ENCODE measurements around the gene DUOX2. TPM values are rescaled to one million over a fixed set of nuclear protein-coding genes. Genes with fewer than 3 reads are reported as not detected.
"Not testable (repeated sequence)": the region's sequence is repeated elsewhere in the genome, so short reads cannot be mapped to it uniquely, and the experiment has no call there.

The DUOX2 gene
- total RNA-seq, 2 donors from 2014 or later = 0.42 TPM; not detected in 1

DNA sequence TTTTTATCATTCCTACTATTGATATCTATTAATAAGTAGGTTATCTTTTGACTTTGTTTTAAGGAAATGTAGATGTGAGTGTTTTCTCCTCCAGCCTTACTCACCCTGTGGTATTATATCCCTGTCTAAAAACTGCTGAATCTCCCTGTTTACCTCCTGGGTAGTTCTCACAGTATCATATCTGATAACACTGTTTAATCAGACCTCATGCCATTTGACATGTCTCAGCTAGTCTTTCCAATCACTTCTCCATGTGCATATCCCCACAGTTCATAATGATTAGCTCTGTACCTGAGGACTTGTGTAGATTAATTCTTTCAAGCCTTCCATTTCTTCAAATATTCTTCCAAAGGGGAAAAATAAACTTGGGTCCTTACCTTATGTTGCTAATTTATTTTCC, 30.7 kb downstream of the DUOX2 start:
- no peak for ATAC-seq (ENCODE audit: insufficient number of reproducible peaks, low FRiP score, low read depth)
- TF ChIP-seq, protein P1, sequence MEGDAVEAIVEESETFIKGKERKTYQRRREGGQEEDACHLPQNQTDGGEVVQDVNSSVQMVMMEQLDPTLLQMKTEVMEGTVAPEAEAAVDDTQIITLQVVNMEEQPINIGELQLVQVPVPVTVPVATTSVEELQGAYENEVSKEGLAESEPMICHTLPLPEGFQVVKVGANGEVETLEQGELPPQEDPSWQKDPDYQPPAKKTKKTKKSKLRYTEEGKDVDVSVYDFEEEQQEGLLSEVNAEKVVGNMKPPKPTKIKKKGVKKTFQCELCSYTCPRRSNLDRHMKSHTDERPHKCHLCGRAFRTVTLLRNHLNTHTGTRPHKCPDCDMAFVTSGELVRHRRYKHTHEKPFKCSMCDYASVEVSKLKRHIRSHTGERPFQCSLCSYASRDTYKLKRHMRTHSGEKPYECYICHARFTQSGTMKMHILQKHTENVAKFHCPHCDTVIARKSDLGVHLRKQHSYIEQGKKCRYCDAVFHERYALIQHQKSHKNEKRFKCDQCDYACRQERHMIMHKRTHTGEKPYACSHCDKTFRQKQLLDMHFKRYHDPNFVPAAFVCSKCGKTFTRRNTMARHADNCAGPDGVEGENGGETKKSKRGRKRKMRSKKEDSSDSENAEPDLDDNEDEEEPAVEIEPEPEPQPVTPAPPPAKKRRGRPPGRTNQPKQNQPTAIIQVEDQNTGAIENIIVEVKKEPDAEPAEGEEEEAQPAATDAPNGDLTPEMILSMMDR (IDR thresholded peaks at IDR 0.05) = no peak
- Histone ChIP-seq H3K36me3 (no peaks in the 10 kb centered on the region), H3K4me3 (no peak overlapping the region), H3K9me3 (no peaks in the 10 kb centered on the region), H3K4me1 (ENCODE audit: control insufficient read depth in 1 of 2, low read depth in 2 of 2) (no peaks in the 10 kb centered on the region), H3K27me3 (replicated peaks; ENCODE audit: insufficient read depth) (no peaks in the 10 kb centered on the region), H3K27ac (no peak overlapping the region)
- DNase-seq (ENCODE audit: low spot score) = no peak

DNA sequence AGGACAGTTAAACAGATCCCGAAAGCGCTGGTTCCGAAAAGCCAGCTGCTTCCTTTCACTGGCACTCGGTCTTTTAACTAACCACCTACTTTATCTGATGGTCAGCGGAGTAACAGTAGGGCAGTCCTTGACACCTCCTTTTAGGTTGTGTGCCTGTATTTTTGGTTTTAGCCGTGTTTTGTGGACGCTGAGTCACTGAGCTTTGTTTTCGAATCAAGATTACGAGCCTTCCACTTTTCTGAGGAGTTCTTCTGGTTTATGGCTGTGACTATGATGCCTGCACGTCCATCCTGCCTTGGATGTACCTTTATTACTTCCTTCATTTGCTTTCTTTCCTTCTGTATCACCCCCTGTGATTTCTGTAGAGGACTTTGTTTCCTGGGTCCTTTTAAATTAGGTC, 31.6 kb downstream of the DUOX2 start:
- H3K36me3 ChIP-seq; H3K4me3 ChIP-seq; ATAC-seq (ENCODE audit: insufficient number of reproducible peaks, low FRiP score, low read depth); DNase-seq (ENCODE audit: low spot score); H3K9me3 ChIP-seq; H3K27ac ChIP-seq; H3K27me3 ChIP-seq (replicated peaks; ENCODE audit: insufficient read depth); H3K4me1 ChIP-seq (ENCODE audit: control insufficient read depth in 1 of 2, low read depth in 2 of 2): not testable (repeated sequence)

DNA sequence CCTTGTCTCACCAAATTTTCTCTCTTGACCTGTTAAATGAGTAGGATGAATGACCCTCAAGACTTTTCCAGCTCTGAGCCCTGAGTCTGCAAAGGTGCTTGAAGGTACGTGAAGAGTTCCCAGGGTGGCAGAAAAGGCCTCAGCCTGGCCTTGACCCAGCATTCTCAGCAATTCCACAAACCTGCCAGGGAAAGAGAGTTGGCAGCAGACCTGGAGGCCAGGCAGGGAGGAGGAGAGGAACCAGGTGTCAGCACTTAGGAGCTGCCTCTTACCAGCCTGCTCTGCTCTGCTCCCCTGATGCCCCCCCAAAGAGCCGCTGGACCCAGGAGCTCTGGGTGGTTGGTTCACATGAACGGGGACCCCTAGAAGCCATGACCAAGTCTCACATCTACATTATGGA, 33.4 kb downstream of the DUOX2 start:
- not testable (repeated sequence) for ATAC-seq (ENCODE audit: insufficient number of reproducible peaks, low FRiP score, low read depth); H3K4me3 ChIP-seq; H3K36me3 ChIP-seq

DNA sequence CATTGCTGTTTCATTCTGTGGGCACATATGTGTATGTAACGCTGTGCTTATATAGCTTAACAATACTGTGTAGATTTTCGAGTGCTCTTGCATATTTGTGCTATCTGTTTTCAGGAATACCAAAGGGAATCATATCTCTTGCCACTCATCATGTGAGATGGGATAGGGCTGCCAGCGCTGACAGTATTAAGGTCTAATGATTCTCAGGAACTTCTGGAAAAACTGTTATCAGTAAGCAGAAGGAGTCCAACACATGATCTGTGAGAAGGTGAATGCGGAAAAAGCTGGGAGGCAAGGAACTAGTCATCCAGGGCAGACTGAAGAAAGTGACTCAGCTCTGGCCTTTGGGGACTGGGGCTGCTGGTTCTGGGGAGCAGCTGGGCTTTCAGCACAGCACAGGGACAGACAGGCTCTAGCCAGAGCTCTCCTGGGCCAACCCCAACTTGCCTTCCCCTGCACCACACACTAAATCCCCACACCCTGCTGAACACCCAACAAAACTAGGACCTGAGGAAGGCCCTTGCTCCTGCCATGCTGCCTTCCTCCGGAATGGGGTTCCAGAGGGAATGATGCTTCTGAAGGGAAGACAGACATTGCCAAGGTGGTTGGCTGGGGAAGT, 34.2 kb downstream of the DUOX2 start:
- not testable (repeated sequence) for DNase-seq (ENCODE audit: low spot score); H3K27me3 ChIP-seq (replicated peaks; ENCODE audit: insufficient read depth); H3K9me3 ChIP-seq; ATAC-seq (ENCODE audit: insufficient number of reproducible peaks, low FRiP score, low read depth); H3K27ac ChIP-seq; H3K4me3 ChIP-seq; H3K4me1 ChIP-seq (ENCODE audit: control insufficient read depth in 1 of 2, low read depth in 2 of 2); H3K36me3 ChIP-seq

More for the DNA sequence above, 33.4 kb downstream of the DUOX2 start:
- H3K4me1 ChIP-seq (ENCODE audit: control insufficient read depth in 1 of 2, low read depth in 2 of 2); H3K27ac ChIP-seq; DNase-seq (ENCODE audit: low spot score); H3K27me3 ChIP-seq (replicated peaks; ENCODE audit: insufficient read depth); H3K9me3 ChIP-seq: not testable (repeated sequence)

DNA sequence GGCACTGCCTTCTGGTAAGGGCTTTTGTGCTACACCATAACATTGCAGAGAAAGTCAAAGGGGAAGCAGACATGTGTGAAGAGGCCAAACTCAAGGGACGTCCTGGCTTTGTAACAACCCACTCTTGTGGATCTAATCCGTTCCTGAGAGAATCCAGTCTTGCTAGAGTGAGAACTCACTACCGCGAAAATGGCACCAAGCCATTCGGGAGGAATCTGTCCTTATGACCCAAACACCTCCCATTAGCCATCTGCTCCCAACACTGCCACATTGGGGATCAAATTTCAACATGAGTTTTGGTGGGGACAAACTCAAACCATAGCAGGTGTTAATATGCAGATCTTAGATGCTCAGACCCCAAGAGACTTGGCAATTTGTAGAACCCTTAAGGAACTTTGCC, 34.8 kb downstream of the DUOX2 start:
- ATAC-seq (ENCODE audit: insufficient number of reproducible peaks, low FRiP score, low read depth); H3K4me3 ChIP-seq; H3K4me1 ChIP-seq (ENCODE audit: control insufficient read depth in 1 of 2, low read depth in 2 of 2); H3K27me3 ChIP-seq (replicated peaks; ENCODE audit: insufficient read depth); H3K36me3 ChIP-seq; H3K27ac ChIP-seq; H3K9me3 ChIP-seq; DNase-seq (ENCODE audit: low spot score): not testable (repeated sequence)

DNA sequence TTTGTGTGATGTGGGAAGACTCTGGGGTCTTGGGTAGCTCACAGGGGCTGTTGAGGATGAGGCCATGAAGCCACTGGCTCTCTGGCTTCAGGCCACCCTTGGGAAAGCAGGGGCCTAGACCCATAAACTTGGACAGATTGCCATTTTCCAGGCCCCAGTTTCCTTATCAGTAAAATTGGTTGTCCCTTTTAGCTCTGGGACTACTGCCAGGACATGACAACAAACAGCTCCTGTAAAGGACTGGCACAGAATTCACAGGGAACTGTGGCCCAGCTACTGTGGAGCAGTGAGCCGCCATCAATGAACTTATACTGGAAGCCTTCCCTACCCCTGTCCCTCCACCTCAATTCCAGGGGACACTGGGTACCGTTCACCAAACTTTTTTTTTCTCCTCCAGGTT, 36.6 kb downstream of the DUOX2 start:
- H3K27ac ChIP-seq = peak overlapping the region in 1 of 2 donors; percentile 63
- H3K4me3 ChIP-seq; H3K9me3 ChIP-seq; DNase-seq (ENCODE audit: low spot score); H3K27me3 ChIP-seq (replicated peaks; ENCODE audit: insufficient read depth); ATAC-seq (ENCODE audit: insufficient number of reproducible peaks, low FRiP score, low read depth); H3K4me1 ChIP-seq (ENCODE audit: control insufficient read depth in 1 of 2, low read depth in 2 of 2); H3K36me3 ChIP-seq: not testable (repeated sequence)

DNA sequence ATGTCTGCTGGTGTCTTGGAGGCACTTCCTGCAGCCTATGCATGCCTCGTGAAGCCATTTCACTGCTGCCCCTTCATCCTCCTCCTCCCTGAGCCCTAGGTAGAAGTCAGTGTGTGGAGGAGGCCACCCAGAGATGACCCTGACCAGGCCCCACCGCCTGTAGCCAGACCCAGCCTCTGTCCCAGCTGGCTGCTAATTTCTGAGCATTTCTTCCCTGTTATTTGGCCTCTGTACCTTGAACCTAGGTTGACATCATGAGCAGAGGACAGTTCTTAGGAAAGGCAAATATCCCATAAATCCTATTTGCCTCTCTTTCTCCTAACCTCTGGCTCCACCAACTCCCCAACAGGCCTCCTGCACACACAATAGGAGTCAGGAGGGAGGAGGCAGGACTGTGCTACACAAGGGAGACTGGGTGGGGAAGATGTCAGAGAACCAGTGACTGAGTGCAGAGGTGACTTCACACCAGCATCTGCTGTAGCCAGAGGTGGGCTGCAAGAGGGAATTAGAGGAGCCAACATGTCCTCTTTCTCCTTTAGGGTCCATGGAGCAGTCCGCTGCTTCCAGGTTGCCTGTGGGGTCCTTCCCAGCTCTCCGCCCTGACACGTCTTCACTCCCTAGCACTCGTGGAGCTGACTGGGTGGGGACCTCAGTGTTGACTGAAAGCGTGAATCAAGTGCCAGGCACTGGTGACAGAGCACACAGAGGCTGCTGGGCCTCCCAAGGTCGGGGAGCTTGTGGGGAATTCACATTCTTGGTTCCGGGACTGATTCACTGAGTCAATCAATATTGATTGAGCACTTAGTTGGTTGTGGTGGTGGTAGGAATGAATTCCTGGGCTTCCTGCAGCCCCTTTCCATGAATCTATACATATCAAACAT, 38.3 kb downstream of the DUOX2 start:
- not testable (repeated sequence) for H3K4me3 ChIP-seq; H3K9me3 ChIP-seq; H3K4me1 ChIP-seq (ENCODE audit: control insufficient read depth in 1 of 2, low read depth in 2 of 2); H3K27me3 ChIP-seq (replicated peaks; ENCODE audit: insufficient read depth); H3K36me3 ChIP-seq; H3K27ac ChIP-seq; DNase-seq (ENCODE audit: low spot score); ATAC-seq (ENCODE audit: insufficient number of reproducible peaks, low FRiP score, low read depth)

DNA sequence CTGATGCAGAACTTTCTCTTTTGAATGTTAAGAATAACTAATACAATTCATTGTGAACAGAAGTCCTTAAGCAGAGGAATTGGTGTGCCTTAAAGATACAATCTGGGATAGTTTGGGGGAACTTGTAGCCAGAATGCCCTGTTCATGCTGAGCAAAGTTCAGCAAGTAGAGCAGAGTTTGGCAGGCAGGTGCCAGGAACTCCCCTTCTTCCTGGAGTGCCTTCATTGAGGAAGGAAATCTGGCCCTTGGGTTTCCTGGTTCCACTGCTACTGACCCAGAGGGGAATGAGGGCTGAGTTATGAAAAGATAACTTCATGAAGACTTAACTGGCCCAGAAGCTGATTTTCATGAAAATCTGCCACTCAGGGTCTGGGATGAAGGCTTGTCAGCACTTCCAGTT, 40.4 kb downstream of the DUOX2 start:
- not testable (repeated sequence) for H3K27ac ChIP-seq; H3K9me3 ChIP-seq; ATAC-seq (ENCODE audit: insufficient number of reproducible peaks, low FRiP score, low read depth); H3K4me1 ChIP-seq (ENCODE audit: control insufficient read depth in 1 of 2, low read depth in 2 of 2); DNase-seq (ENCODE audit: low spot score); H3K36me3 ChIP-seq; H3K4me3 ChIP-seq; H3K27me3 ChIP-seq (replicated peaks; ENCODE audit: insufficient read depth)

DNA sequence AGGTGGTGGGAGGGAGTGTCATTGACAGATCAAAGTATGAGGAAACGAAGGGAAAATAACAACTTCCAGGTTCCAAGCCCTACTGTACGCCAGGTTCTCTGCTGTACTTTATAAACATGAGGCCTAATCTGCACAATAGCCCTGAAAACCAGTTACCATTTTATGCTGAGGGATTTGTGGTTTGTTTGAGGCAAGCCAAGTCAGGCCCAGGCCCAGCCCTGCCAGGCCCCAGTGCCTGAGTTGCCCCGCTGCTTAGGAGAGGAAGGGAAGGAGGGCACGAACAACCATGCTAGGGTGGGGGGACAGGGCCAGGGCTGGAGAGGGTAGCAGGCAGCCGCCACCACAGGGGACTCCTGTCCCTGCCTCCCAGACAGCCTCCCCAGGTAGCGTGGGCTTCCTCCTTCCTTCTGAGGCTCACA, 44.0 kb downstream of the DUOX2 start:
- H3K9me3 ChIP-seq; H3K36me3 ChIP-seq; DNase-seq (ENCODE audit: low spot score); H3K27me3 ChIP-seq (replicated peaks; ENCODE audit: insufficient read depth); H3K27ac ChIP-seq; ATAC-seq (ENCODE audit: insufficient number of reproducible peaks, low FRiP score, low read depth); H3K4me1 ChIP-seq (ENCODE audit: control insufficient read depth in 1 of 2, low read depth in 2 of 2); H3K4me3 ChIP-seq: not testable (repeated sequence)
